Measurements from ENCODE around the gene SMIM10. TPM values are rescaled to one million over a fixed set of nuclear protein-coding genes. Genes with fewer than 3 reads are reported as not detected.

Gene SMIM10
- total and polyA plus RNA-seq, 2 of the 4 experiments (the other 2 are of a cell fraction): 2.3 to 6.0 TPM

DNA sequence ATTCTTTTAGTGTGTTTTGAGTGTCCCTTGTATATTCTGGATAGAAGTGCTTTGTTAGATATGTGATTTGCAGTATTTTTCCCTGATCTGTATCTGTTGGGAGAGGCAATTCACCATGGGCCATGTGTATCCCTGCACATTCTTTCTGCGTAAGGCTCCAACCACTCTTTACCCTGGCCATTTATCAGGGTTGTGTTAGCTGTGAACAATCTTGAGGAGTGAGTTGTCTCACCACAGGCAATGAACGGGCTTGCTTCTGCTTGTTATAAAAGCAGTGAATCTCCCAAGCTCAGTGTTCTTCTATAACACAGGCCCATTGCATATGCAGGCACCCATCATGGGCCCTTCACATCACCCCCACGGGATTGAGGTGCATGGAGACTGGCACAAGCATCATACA is 18.9 kb upstream of the SMIM10 start:
- Histone ChIP-seq H4K20me1 (ENCODE audit: insufficient read depth, low read length) (no peaks in the 10 kb centered on the region), H3K9me1 (ENCODE audit: insufficient read depth, low read length) (no peaks in the 10 kb centered on the region), H2AFZ (replicated peaks; ENCODE audit: low read length, poor library complexity) (no peak overlapping the region), H2BK20ac (ENCODE audit: low read depth, low read length) (no peak overlapping the region), H3K14ac (replicated peaks; ENCODE audit: low read depth, low read length) (no peak overlapping the region), H3K18ac (ENCODE audit: low read depth, low read length) (no peak overlapping the region), H2AK5ac (ENCODE audit: low read depth, low read length) (no peak overlapping the region), H2BK15ac (ENCODE audit: low read depth, low read length) (no peak overlapping the region), H3K27me3 (ENCODE audit: control insufficient read depth, insufficient read depth, low read length) (peaks cover 2% of the 10 kb centered on the region), H3K27ac (ENCODE audit: insufficient read depth, low read length) (no peak overlapping the region), H2BK5ac (ENCODE audit: low read depth, low read length, poor library complexity, severe bottlenecking) (no peak overlapping the region), H3K9ac (ENCODE audit: low read depth, low read length) (no peak overlapping the region), H3K4ac (ENCODE audit: low read depth, low read length) (no peak overlapping the region), H4K5ac (ENCODE audit: low read depth, low read length) (no peak overlapping the region), H3K56ac (ENCODE audit: extremely low read depth, insufficient read depth, low read length) (no peak overlapping the region), H4K8ac (ENCODE audit: low read depth in 2 of 2, low read length in 2 of 2) (no peak overlapping the region), H2BK120ac (ENCODE audit: low read depth, low read length) (no peak overlapping the region), H3K36me3 (ENCODE audit: control insufficient read depth, insufficient read depth, low read length) (no peaks in the 10 kb centered on the region), H3K4me1 (ENCODE audit: control insufficient read depth, insufficient read depth, low read length) (no peaks in the 10 kb centered on the region), H3K9me3 (ENCODE audit: control insufficient read depth, insufficient read depth, low read length) (no peaks in the 10 kb centered on the region), H3K4me3 (ENCODE audit: insufficient read depth, low read depth, low read length) (no peak overlapping the region), H3K23ac (ENCODE audit: low read depth, low read length) (no peak overlapping the region), H3K79me1 (ENCODE audit: low read depth in 1 of 2, low read length in 2 of 2) (no peaks in the 10 kb centered on the region), H2AK9ac (replicated peaks; ENCODE audit: low read depth, low read length, poor library complexity) (no peak overlapping the region), H4K91ac (ENCODE audit: insufficient read depth, low read depth, low read length) (no peak overlapping the region), H3K4me2 (ENCODE audit: low read depth, low read length) (no peak overlapping the region)
- dilution Hi-C loops (cut with HindIII; ENCODE audit: low sequenced_read_pairs, unreplicated experiment) (no loop called here), intact Hi-C loops (cut with micrococcal nuclease) (no loop called here), in situ Hi-C loops (cut with MboI; ENCODE audit: low sequenced_read_pairs) (no loop called here)
- no peak for TF ChIP-seq CEBPB (IDR thresholded peaks at IDR 0.05; ENCODE audit: low read depth, low read length)
- no peak for TF ChIP-seq RAD21 (IDR thresholded peaks at IDR 0.05; ENCODE audit: low read length)
- POLR2A ChIA-PET (ENCODE audit: unreplicated experiment): no interaction called here
- CTCF ChIA-PET: no interaction called here
- ATAC-seq (ENCODE audit: low read depth): 0 out of 2 replicates have a peak, but pooled peaks have one; percentile 42
- BruUV-seq (replicated peaks): no TSS peak
- peak; percentile 42 for DNase-seq
- no CpG with 5 or more reads among the region's 3 CpGs for WGBS, 2 experiments (ENCODE audit: extremely low coverage in 2 of 2, insufficient read length in 1 of 2)

Data from IMR-90 (cell line).